ENCODE measurements around the gene TTL.

TTL gene

GRCh38 chr2:112472547-112473263 is 9.3 kb upstream of the TTL start:
- no peak for DNase-seq (ENCODE audit: low read depth)
- no peak overlapping the region for H3K4me3 ChIP-seq (ENCODE audit: low read depth, low read length)
- TF ChIP-seq CTCF (IDR thresholded peaks at IDR 0.05; ENCODE audit: control insufficient read depth, extremely low read depth, insufficient read depth) = no peak

- no peak for DNase-seq (ENCODE audit: low read depth)
These were observed 7.0 kb upstream of the TTL start for GRCh38 chr2:112474844-112475486.

GRCh38 chr2:112476434-112476833 is 5.5 kb upstream of the TTL start:
- DNase-seq (ENCODE audit: low read depth) = no peak
- no peak overlapping the region for H3K4me3 ChIP-seq (ENCODE audit: low read depth, low read length)
- TF ChIP-seq CTCF (IDR thresholded peaks at IDR 0.05; ENCODE audit: control insufficient read depth, extremely low read depth, insufficient read depth) = no peak

More at GRCh38 chr2:112474844-112475486, 7.0 kb upstream of the TTL start:
- no peak for TF ChIP-seq CTCF (IDR thresholded peaks at IDR 0.05; ENCODE audit: control insufficient read depth, extremely low read depth, insufficient read depth)
- no peak overlapping the region for H3K4me3 ChIP-seq (ENCODE audit: low read depth, low read length)

- peak overlapping the region; percentile 64 for H3K4me3 ChIP-seq (ENCODE audit: low read depth, low read length)
- DNase-seq (ENCODE audit: low read depth) = no peak
- TF ChIP-seq CTCF (IDR thresholded peaks at IDR 0.05; ENCODE audit: control insufficient read depth, extremely low read depth, insufficient read depth) = peak; percentile 29
These were observed 1.4 kb upstream of the TTL start for GRCh38 chr2:112480530-112481049.

- no peak for DNase-seq (ENCODE audit: low read depth)
- peak overlapping the region; percentile 64 for H3K4me3 ChIP-seq (ENCODE audit: low read depth, low read length)
- peak; percentile 87 for TF ChIP-seq CTCF (IDR thresholded peaks at IDR 0.05; ENCODE audit: control insufficient read depth, extremely low read depth, insufficient read depth)
These were observed 867 bp upstream of the TTL start for GRCh38 chr2:112481050-112481527.

- no peak for DNase-seq (ENCODE audit: low read depth)
- peak overlapping the region; percentile 64 for H3K4me3 ChIP-seq (ENCODE audit: low read depth, low read length)
- no peak for TF ChIP-seq CTCF (IDR thresholded peaks at IDR 0.05; ENCODE audit: control insufficient read depth, extremely low read depth, insufficient read depth)
These were observed 519 bp downstream of the TTL start for GRCh38 chr2:112482309-112483041.

Data from LNCaP clone FGC (cell line).